Vagina (tissue), 2 donors: ENCODE data around the gene GRK4. TPM values are rescaled to one million over a fixed set of nuclear protein-coding genes. Genes with fewer than 3 reads are reported as not detected.

Experiments used
- DNase-seq, 2 donors: peaks; one replicate each; pipeline ENCODE4 v3.0.0-alpha.2; 2017; ENCODE audit errors: extremely low spot score in 2 of 2
- H3K27ac ChIP-seq: fragments of 200-600 bp; sonication (generic); one replicate; pipeline ENCODE4 v1.5.1; 2019
- H3K27me3 ChIP-seq: fragments of 200-600 bp; sonication (generic); one replicate; pipeline ENCODE4 v1.5.1; 2019
- H3K36me3 ChIP-seq, 2 donors: fragments of 200-600 bp; sonication (generic); one replicate each; pipeline ENCODE4 v1.5.1; 2017 to 2019
- H3K4me1 ChIP-seq: fragments of 200-600 bp; sonication (generic); one replicate; pipeline ENCODE4 v1.5.1; 2019
- H3K4me3 ChIP-seq, 2 donors: fragments of 200-600 bp; sonication (generic); 1 replicate in 1 of 2; 2 replicates in 1 of 2; pipeline ENCODE4 v1.5.1; 2016 to 2019
- H3K9me3 ChIP-seq: fragments of 200-600 bp; sonication (generic); one replicate; pipeline ENCODE4 v1.5.1; 2019
- POLR2A ChIP-seq, 2 donors: fragments of 450-650 bp; IDR thresholded peaks; one replicate each; pipeline ENCODE4 v1.6.1; 2017; ENCODE audit warnings: antibody characterized with exemption in 2 of 2, mild to moderate bottlenecking in 2 of 2, moderate library complexity in 2 of 2
- POLR2AphosphoS5 ChIP-seq, 2 donors: sonication (generic); formaldehyde crosslinking; IDR thresholded peaks; one replicate each; pipeline ENCODE4 v1.9.0; 2017; ENCODE audit warnings: antibody characterized with exemption in 2 of 2, mild to moderate bottlenecking in 2 of 2, low read depth in 1 of 2; ENCODE audit not compliant: insufficient read depth in 1 of 2
- intact Hi-C: fragments of 100-400 bp; cut with DNase I; formaldehyde crosslinking; loops from one replicate; pipeline ENCODE4 v1.15.1; 2023
- total RNA-seq: library from RNA; depleted of rRNA; stranded (reverse); fragments of >200 nt; gene quantifications from one replicate; pipeline ENCODE4 v1.2.3, GENCODE V29; 2016
- TF ChIP-seq, protein P1 (sequence below), 3 experiments: fragments of 450-650 bp in 2 of 3; fragments of 200-600 bp in 1 of 3; sonication (generic) in 1 of 3; IDR thresholded peaks; one replicate each; pipeline ENCODE4 v1.5.1; 2017 to 2019; ENCODE audit warnings: antibody characterized with exemption in 3 of 3, mild to moderate bottlenecking in 2 of 3, moderate library complexity in 2 of 3

Gene GRK4
- total RNA-seq, 1 donor from 2014 or later: 2.7 TPM

DNA sequence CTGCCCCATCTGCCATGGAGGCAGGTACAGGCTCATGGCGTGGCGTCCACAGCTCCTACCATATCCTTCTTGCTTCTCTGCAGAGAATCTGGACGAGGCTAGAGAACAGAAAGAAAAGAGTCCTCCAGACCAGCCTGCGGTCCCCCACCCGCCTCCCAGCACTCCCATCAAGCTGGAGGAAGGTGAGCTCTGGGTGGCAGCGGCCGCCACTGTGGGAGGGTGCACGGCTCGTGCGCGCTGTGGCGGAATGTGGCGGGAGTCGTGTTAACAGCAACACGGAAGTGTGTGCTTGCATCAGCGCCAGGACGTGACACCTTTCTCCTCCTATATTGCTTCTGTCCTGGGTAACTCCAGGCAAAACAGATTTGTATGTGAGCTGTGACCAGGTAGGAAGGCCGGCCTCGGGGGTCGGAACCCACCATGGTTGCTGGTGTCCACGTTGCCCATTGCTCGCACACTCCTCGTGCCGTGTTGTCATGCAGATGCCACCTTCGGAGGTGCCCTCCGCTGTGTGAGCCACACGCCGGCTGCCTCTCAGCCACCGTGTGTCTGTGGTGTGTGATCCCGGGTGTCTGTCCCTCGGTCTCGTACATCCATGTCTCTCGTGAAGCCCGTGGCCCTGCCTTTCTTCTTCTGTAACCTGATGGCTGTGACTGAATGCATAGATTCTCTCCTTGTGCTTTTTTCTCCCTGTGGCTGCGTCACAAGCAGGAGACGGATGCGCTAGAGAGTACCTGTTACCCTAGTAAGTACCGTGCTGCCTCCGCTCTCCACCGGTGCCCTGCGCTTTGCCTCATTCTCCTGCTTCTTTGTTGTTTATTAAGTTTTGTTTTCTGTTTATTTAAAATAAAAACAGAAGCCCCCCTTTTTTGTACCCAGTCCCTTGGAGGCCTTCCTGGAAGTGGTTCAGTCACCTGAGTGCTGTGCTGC, 37.2 kb upstream of the GRK4 start:
- Histone ChIP-seq H3K9me3 (no peaks in the 10 kb centered on the region), H3K36me3 (peaks cover 0 to 78% of the 10 kb centered on the region in 2 donors), H3K4me3 (no peak overlapping the region), H3K4me1 (peaks cover 11% of the 10 kb centered on the region), H3K27ac (no peak overlapping the region), H3K27me3 (no peaks in the 10 kb centered on the region)
- intact Hi-C loops: no loop called here
- TF ChIP-seq POLR2A (IDR thresholded peaks at IDR 0.05): no peak
- TF ChIP-seq, protein P1, sequence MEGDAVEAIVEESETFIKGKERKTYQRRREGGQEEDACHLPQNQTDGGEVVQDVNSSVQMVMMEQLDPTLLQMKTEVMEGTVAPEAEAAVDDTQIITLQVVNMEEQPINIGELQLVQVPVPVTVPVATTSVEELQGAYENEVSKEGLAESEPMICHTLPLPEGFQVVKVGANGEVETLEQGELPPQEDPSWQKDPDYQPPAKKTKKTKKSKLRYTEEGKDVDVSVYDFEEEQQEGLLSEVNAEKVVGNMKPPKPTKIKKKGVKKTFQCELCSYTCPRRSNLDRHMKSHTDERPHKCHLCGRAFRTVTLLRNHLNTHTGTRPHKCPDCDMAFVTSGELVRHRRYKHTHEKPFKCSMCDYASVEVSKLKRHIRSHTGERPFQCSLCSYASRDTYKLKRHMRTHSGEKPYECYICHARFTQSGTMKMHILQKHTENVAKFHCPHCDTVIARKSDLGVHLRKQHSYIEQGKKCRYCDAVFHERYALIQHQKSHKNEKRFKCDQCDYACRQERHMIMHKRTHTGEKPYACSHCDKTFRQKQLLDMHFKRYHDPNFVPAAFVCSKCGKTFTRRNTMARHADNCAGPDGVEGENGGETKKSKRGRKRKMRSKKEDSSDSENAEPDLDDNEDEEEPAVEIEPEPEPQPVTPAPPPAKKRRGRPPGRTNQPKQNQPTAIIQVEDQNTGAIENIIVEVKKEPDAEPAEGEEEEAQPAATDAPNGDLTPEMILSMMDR (IDR thresholded peaks at IDR 0.05): no peak
- TF ChIP-seq POLR2AphosphoS5 (IDR thresholded peaks at IDR 0.05; ENCODE audit: insufficient read depth in 1 of 2, low read depth in 1 of 2): no peak
- no peak for DNase-seq

DNA sequence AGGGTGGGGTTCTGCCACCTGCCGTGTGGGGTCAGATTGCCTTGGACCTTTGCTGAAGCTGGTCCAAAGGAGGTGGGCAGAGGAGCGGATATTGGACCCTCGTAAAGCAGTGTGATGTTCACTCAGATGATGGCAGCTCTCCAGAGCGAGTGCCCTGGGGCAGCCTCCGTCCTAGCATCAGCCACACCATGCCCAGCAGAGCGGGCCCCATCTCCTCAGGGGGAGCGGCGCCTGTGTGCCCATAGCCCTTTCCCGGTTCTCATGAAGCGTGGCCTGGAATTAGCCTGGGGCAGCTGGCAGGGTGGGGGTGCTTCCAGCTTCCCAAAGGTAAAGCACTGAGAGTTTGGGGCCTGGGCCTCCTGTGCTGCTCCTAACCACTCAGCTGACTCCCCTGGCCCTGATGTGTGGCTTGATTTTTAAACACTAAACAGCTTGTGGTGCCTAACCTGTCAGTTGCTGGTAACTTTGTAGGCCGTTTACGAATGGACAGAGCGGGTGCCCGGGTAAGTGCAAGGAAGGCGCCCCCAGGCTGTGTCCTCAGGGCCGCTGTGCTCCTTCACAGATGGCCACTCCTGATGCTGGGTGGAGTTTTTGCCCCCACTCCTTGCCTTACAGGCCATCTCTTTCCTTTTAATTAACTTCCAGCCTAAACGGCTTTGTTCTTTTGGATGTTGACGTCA, 36.2 kb upstream of the GRK4 start:
- H3K9me3 ChIP-seq: no peaks in the 10 kb centered on the region
- H3K36me3 ChIP-seq: peaks cover 0 to 76% of the 10 kb centered on the region in 2 donors
- H3K4me3 ChIP-seq: no peak overlapping the region
- H3K27me3 ChIP-seq: no peaks in the 10 kb centered on the region
- intact Hi-C loops: no loop called here
- peaks cover 12% of the 10 kb centered on the region for H3K4me1 ChIP-seq
- TF ChIP-seq POLR2AphosphoS5 (IDR thresholded peaks at IDR 0.05; ENCODE audit: insufficient read depth in 1 of 2, low read depth in 1 of 2): no peak
- no peak for TF ChIP-seq POLR2A (IDR thresholded peaks at IDR 0.05)
- TF ChIP-seq, protein P1 (IDR thresholded peaks at IDR 0.05): no peak
- no peak for DNase-seq
- no peak overlapping the region for H3K27ac ChIP-seq

DNA sequence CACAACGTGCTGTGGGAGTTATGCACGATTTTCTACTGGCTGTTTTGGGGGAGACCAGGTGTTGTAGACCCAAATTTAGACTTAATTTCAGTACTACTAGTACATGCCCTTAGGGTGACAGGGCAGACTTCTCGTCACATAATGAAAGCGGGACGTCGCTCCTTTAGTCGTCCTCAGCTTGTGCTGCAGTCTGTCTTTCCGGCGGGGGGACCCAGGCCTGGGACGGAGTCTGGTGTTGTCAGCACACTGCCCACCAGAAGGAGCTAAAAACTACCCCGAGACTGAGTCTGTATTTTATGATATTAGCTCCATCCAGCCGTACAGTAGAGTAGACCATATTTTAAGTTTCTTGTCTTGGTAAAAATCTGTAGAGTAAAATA, 35.7 kb upstream of the GRK4 start:
- peaks cover 0 to 71% of the 10 kb centered on the region in 2 donors for H3K36me3 ChIP-seq
- H3K9me3 ChIP-seq: no peaks in the 10 kb centered on the region
- H3K4me3 ChIP-seq: no peak overlapping the region
- no peak for DNase-seq
- no peak overlapping the region for H3K27ac ChIP-seq
- no peaks in the 10 kb centered on the region for H3K27me3 ChIP-seq
- intact Hi-C loops: no loop called here
- TF ChIP-seq POLR2AphosphoS5 (IDR thresholded peaks at IDR 0.05; ENCODE audit: insufficient read depth in 1 of 2, low read depth in 1 of 2): no peak
- TF ChIP-seq, protein P1 (IDR thresholded peaks at IDR 0.05): no peak
- no peak for TF ChIP-seq POLR2A (IDR thresholded peaks at IDR 0.05)
- H3K4me1 ChIP-seq: peaks cover 13% of the 10 kb centered on the region

DNA sequence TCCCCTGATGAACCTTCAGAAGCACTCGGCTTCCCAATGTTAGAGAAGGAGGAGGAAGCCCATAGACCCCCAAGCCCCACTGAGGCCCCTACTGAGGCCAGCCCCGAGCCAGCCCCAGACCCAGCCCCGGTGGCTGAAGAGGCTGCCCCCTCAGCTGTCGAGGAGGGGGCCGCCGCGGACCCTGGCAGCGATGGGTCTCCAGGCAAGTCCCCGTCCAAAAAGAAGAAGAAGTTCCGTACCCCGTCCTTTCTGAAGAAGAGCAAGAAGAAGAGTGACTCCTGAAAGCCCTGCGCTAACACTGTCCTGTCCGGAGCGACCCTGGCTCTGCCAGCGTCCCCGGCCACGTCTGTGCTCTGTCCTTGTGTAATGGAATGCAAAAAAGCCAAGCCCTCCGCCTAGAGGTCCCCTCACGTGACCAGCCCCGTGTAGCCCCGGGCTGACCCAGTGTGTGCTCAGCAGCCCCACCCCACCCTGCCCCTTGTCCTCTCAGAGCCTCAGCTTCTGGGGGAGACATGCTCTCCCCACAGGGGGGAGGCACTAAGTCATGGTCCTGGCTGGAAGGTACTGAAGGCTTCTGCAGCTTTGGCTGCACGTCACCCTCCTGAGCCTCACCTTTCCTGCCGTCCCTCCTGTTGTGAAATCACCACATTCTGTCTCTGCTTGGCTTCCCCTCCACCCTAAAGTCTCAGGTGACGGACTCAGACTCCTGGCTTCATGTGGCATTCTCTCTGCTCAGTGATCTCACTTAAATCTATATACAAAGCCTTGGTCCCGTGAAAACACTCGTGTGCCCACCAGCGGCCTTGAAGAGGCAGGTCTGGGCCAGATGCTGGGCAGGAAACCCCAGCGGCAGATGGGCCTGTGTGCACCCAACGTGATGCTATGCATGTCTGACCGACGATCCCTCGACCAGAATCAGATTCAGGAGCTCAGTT, 34.9 kb upstream of the GRK4 start:
- peaks cover 0 to 63% of the 10 kb centered on the region in 2 donors for H3K36me3 ChIP-seq
- TF ChIP-seq POLR2AphosphoS5 (IDR thresholded peaks at IDR 0.05; ENCODE audit: insufficient read depth in 1 of 2, low read depth in 1 of 2) (no peak), POLR2A (IDR thresholded peaks at IDR 0.05) (no peak)
- TF ChIP-seq, protein P1 (IDR thresholded peaks at IDR 0.05): no peak
- intact Hi-C loops: no loop called here
- H3K9me3 ChIP-seq: no peaks in the 10 kb centered on the region
- DNase-seq: no peak
- no peaks in the 10 kb centered on the region for H3K27me3 ChIP-seq
- H3K4me1 ChIP-seq: peaks cover 14% of the 10 kb centered on the region
- H3K27ac ChIP-seq: no peak overlapping the region
- H3K4me3 ChIP-seq: no peak overlapping the region
